ENCODE data around the gene BZW2.

The BZW2 gene

GRCh38 chr7:16718111-16718656 lies 72.2 kb downstream of the BZW2 start:
- no peak for DNase-seq (ENCODE audit: low spot score)

GRCh38 chr7:16719699-16720098 lies 73.7 kb downstream of the BZW2 start:
- no peak for DNase-seq (ENCODE audit: low spot score)

- DNase-seq (ENCODE audit: low spot score) = no peak
Observed at GRCh38 chr7:16721541-16721940, 75.6 kb downstream of the BZW2 start.

GRCh38 chr7:16724344-16724743 lies 78.4 kb downstream of the BZW2 start:
- no peak for DNase-seq (ENCODE audit: low spot score)

- DNase-seq (ENCODE audit: low spot score) = no peak
Observed at GRCh38 chr7:16726189-16726588, 80.2 kb downstream of the BZW2 start.

- no peak for DNase-seq (ENCODE audit: low spot score)
Observed at GRCh38 chr7:16727736-16728135, 81.8 kb downstream of the BZW2 start.

- DNase-seq (ENCODE audit: low spot score) = no peak
Observed at GRCh38 chr7:16728811-16729210, 82.8 kb downstream of the BZW2 start.

- DNase-seq (ENCODE audit: low spot score) = no peak
Observed at GRCh38 chr7:16729541-16729940, 83.6 kb downstream of the BZW2 start.

- no peak for DNase-seq (ENCODE audit: low spot score)
Observed at GRCh38 chr7:16730937-16731336, 85.0 kb downstream of the BZW2 start.

- no peak for DNase-seq (ENCODE audit: low spot score)
Observed at GRCh38 chr7:16732828-16733227, 86.8 kb downstream of the BZW2 start.

GRCh38 chr7:16734148-16734726 lies 88.3 kb downstream of the BZW2 start:
- no peak for DNase-seq (ENCODE audit: low spot score)

- DNase-seq (ENCODE audit: low spot score) = no peak
Observed at GRCh38 chr7:16735020-16735419, 89.0 kb downstream of the BZW2 start.

GRCh38 chr7:16738011-16738688 lies 92.2 kb downstream of the BZW2 start:
- no peak for DNase-seq (ENCODE audit: low spot score)

- DNase-seq (ENCODE audit: low spot score) = no peak
Observed at GRCh38 chr7:16739863-16740622, 94.1 kb downstream of the BZW2 start.

GRCh38 chr7:16740623-16740953 lies 94.6 kb downstream of the BZW2 start:
- no peak for DNase-seq (ENCODE audit: low spot score)

- no peak for DNase-seq (ENCODE audit: low spot score)
Observed at GRCh38 chr7:16740996-16741395, 95.0 kb downstream of the BZW2 start.

- DNase-seq (ENCODE audit: low spot score) = no peak
Observed at GRCh38 chr7:16741676-16742075, 95.7 kb downstream of the BZW2 start.

- no peak for DNase-seq (ENCODE audit: low spot score)
Observed at GRCh38 chr7:16742547-16742946, 96.6 kb downstream of the BZW2 start.

GRCh38 chr7:16743236-16743635 lies 97.3 kb downstream of the BZW2 start:
- no peak for DNase-seq (ENCODE audit: low spot score)

- no peak for DNase-seq (ENCODE audit: low spot score)
Observed at GRCh38 chr7:16744518-16745250, 98.7 kb downstream of the BZW2 start.

- DNase-seq (ENCODE audit: low spot score) = no peak
Observed at GRCh38 chr7:16745645-16746044, 99.7 kb downstream of the BZW2 start.

GRCh38 chr7:16747102-16747501 lies 101.1 kb downstream of the BZW2 start:
- no peak for DNase-seq (ENCODE audit: low spot score)

Measured in germinal center (tissue), 1 donor.